Measurements from ENCODE around the gene SPAG16.

DNA sequence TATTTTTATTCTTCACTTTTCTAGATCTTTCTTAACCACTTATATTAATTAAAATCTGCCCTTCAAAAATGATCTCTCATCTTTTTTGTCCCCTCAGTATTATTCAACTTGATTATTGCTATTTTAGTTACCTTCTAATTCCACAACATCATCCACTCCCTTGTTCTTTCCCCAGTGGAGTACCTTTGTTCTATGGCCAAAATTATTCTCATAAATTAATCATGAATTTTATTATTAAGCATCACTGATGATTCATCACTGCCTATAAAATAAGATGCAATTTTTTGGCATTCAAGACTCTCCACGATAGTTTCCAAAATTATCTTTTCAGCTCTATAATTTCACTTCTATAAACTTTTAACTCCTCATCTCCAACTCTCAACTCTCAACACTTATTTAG, 505.7 kb downstream of the SPAG16 start:
- TF ChIP-seq, protein P1, sequence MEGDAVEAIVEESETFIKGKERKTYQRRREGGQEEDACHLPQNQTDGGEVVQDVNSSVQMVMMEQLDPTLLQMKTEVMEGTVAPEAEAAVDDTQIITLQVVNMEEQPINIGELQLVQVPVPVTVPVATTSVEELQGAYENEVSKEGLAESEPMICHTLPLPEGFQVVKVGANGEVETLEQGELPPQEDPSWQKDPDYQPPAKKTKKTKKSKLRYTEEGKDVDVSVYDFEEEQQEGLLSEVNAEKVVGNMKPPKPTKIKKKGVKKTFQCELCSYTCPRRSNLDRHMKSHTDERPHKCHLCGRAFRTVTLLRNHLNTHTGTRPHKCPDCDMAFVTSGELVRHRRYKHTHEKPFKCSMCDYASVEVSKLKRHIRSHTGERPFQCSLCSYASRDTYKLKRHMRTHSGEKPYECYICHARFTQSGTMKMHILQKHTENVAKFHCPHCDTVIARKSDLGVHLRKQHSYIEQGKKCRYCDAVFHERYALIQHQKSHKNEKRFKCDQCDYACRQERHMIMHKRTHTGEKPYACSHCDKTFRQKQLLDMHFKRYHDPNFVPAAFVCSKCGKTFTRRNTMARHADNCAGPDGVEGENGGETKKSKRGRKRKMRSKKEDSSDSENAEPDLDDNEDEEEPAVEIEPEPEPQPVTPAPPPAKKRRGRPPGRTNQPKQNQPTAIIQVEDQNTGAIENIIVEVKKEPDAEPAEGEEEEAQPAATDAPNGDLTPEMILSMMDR (IDR thresholded peaks at IDR 0.05) = no peak
- TF ChIP-seq EZH2 (IDR thresholded peaks at IDR 0.05; ENCODE audit: borderline replicate concordance, insufficient read depth, low read depth, low read length, poor library complexity, severe bottlenecking) = no peak

All from B cell (primary cell).